A549 (cell line): ENCODE measurements around the gene KIF2B. TPM values are rescaled to one million over a fixed set of nuclear protein-coding genes. Genes with fewer than 3 reads are reported as not detected.

Source experiments
- ATAC-seq, 2 experiments: fragments of 200-7000 bp in 1 of 2; fragments of >200 bp in 1 of 2; cut with Nextera tagmentation in 1 of 2; cut with Tn5 transposase in 1 of 2; 3 replicates each; pipeline versions ENCODE4 v1.8.0 to v1.9.1; 2018 to 2020; ENCODE audit warnings: mild to moderate bottlenecking in 1 of 2, moderate library complexity in 1 of 2
- CTCF ChIA-PET: fragments of 300-600 bp; sonication (Branson Sonifier 250); formaldehyde crosslinking; extraction: SDS; loops from one replicate; lab custom pipeline; 2021; ENCODE audit warnings: antibody characterized with exemption, inconsistent platforms; lab: Yijun Ruan, JAX
- POLR2A ChIA-PET: fragments of 350-600 bp; formaldehyde crosslinking; extraction: SDS; loops from one replicate; lab custom pipeline; 2021; ENCODE audit warnings: antibody characterized with exemption, inconsistent platforms; lab: Yijun Ruan, JAX
- DNase-seq, 2 experiments: peaks; one replicate each; pipeline versions ENCODE4 v3.0.0 to v3.0.0-alpha.2; 2011 to 2016; ENCODE audit warnings: low read depth in 1 of 2, low spot score in 1 of 2
- FAIRE-seq: peaks from 2 replicates; lab custom pipeline; 2011; peaks lifted over from hg19 to GRCh38; lab: Jason Lieb, UNC
- H3K27ac ChIP-seq, 2 experiments: fragments of >200 bp; sonication (Bioruptor Twin); formaldehyde crosslinking; 3 replicates each; pipeline ENCODE4 v1.5.1; 2016 to 2017
- H3K4me1 ChIP-seq: fragments of >200 bp; sonication (Bioruptor Twin); formaldehyde crosslinking; 3 replicates; pipeline ENCODE4 v1.6.1; 2016
- H3K4me2 ChIP-seq: fragments of >200 bp; sonication (Bioruptor Twin); formaldehyde crosslinking; 3 replicates; pipeline ENCODE4 v1.6.1; 2016
- H3K4me3 ChIP-seq: fragments of >200 bp; sonication (Bioruptor Twin); formaldehyde crosslinking; 3 replicates; pipeline ENCODE4 v1.5.1; 2016
- H3K9me3 ChIP-seq: fragments of >200 bp; sonication (Bioruptor Twin); formaldehyde crosslinking; 3 replicates; pipeline ENCODE4 v1.6.1; 2016
- CBX2 ChIP-seq: fragments of 200-600 bp; sonication (generic); IDR thresholded peaks from 2 replicates; pipeline ENCODE4 v1.6.1; 2016; ENCODE audit warnings: low read depth, mild to moderate bottlenecking, borderline replicate concordance
- CBX8 ChIP-seq: fragments of 200-600 bp; sonication (generic); IDR thresholded peaks from 2 replicates; pipeline ENCODE4 v1.6.1; 2016
- CHD2 ChIP-seq: fragments of 150-350 bp; IDR thresholded peaks from 2 replicates; pipeline ENCODE4 v1.6.1; 2014; ENCODE audit warnings: low read length; ENCODE audit not compliant: partially characterized antibody
- EHF ChIP-seq: fragments of 250-450 bp; sonication (Bioruptor Pico); IDR thresholded peaks from 2 replicates; pipeline ENCODE4 v1.5.0; 2020; ENCODE audit warnings: mild to moderate bottlenecking
- FOSB ChIP-seq: fragments of 250-450 bp; sonication (Bioruptor Pico); IDR thresholded peaks from 2 replicates; pipeline ENCODE4 v1.5.0; 2020; ENCODE audit warnings: mild to moderate bottlenecking, moderate library complexity
- GATA3 ChIP-seq: IDR thresholded peaks from 2 replicates; pipeline ENCODE4 v1.6.1; 2012; ENCODE audit warnings: borderline replicate concordance
- JUNB ChIP-seq: fragments of >200 bp; sonication (Bioruptor Twin); formaldehyde crosslinking; IDR thresholded peaks from 2 replicates; pipeline ENCODE4 v1.6.1; 2016
- MAZ ChIP-seq: fragments of 150-350 bp; IDR thresholded peaks from 2 replicates; pipeline ENCODE4 v1.6.1; 2014; ENCODE audit warnings: antibody characterized with exemption, low read depth, low read length, borderline replicate concordance
- NFE2L2 ChIP-seq: fragments of 150-350 bp; conservative IDR thresholded peaks from 2 replicates; pipeline ENCODE4 v1.6.1; 2014; ENCODE audit warnings: low read length
- PHF8 ChIP-seq: fragments of 200-600 bp; sonication (generic); IDR thresholded peaks from 2 replicates; pipeline ENCODE4 v1.6.1; 2016; ENCODE audit warnings: low read depth, mild to moderate bottlenecking, antibody characterized with exemption, moderate library complexity, borderline replicate concordance
- RAD21 ChIP-seq, 2 experiments: fragments of >200 bp in 1 of 2; sonication (Bioruptor Twin) in 1 of 2; formaldehyde crosslinking in 1 of 2; IDR thresholded peaks in 1 of 2; conservative IDR thresholded peaks in 1 of 2; 2 replicates in 1 of 2; 3 replicates in 1 of 2; pipeline ENCODE4 v1.6.1; 2012 to 2018; ENCODE audit warnings: inconsistent platforms in 1 of 2
- RCOR1 ChIP-seq: fragments of 150-350 bp; IDR thresholded peaks from 2 replicates; pipeline ENCODE4 v1.6.1; 2014; ENCODE audit warnings: antibody characterized with exemption, low read length, low read depth
- RFX5 ChIP-seq: fragments of 450-650 bp; IDR thresholded peaks from 2 replicates; pipeline ENCODE4 v1.7.1; 2014; ENCODE audit warnings: antibody characterized with exemption, mild to moderate bottlenecking, moderate library complexity
- SMC3 ChIP-seq: fragments of >200 bp; sonication (Bioruptor Twin); formaldehyde crosslinking; IDR thresholded peaks from 3 replicates; pipeline ENCODE4 v1.6.1; 2018; ENCODE audit warnings: inconsistent platforms
- ZSCAN20 ChIP-seq: fragments of 250-450 bp; sonication (Bioruptor Pico); IDR thresholded peaks from 2 replicates; pipeline ENCODE4 v1.8.0; 2022; ENCODE audit warnings: mild to moderate bottlenecking, moderate library complexity
- WGBS: methylation state at CpG from one replicate; pipeline ENCODE4 v1.1.6; 2017; ENCODE audit errors: missing lambda C conversion rate; 5-methylcytosine and 5-hydroxymethylcytosine counted together
- polyA plus RNA-seq, 4 experiments: library from polyadenylated mRNA; depleted of rRNA in 3 of 4; stranded (reverse); fragments of >200 nt; fragmentation: RNase III in 1 of 4; extraction: RNeasy Plus Mini Kit Qiagen cat#74134 plus additional on column Dnase treatment in 1 of 4; gene quantifications; 2 replicates in 3 of 4; 3 replicates in 1 of 4; pipeline ENCODE4 v1.2.3, GENCODE V29; 2011 to 2017
- TF ChIP-seq, protein P1 (sequence below): fragments of 250-450 bp; sonication (Bioruptor Pico); IDR thresholded peaks from 2 replicates; pipeline ENCODE4 v1.5.0; 2020; ENCODE audit warnings: low read depth, mild to moderate bottlenecking, moderate library complexity
- TF ChIP-seq, protein P2 (sequence below): fragments of >200 bp; sonication (Bioruptor Twin); formaldehyde crosslinking; IDR thresholded peaks from 3 replicates; pipeline ENCODE4 v1.5.1; 2016
- TF ChIP-seq, protein P3 (sequence below): fragments of 200-600 bp; sonication (generic); IDR thresholded peaks from 2 replicates; pipeline ENCODE4 v1.6.1; 2016; ENCODE audit warnings: antibody characterized with exemption, mild to moderate bottlenecking, moderate library complexity
- TF ChIP-seq, protein P4 (sequence below): IDR thresholded peaks from 2 replicates; pipeline ENCODE4 v1.6.1; 2012
- TF ChIP-seq, protein P5 (sequence below): IDR thresholded peaks from 2 replicates; pipeline ENCODE4 v1.6.1; 2012; ENCODE audit warnings: low read depth, borderline replicate concordance

The KIF2B gene
- polyA plus RNA-seq, 2 of the 4 experiments (the other 2 are of a cell fraction): not detected

DNA sequence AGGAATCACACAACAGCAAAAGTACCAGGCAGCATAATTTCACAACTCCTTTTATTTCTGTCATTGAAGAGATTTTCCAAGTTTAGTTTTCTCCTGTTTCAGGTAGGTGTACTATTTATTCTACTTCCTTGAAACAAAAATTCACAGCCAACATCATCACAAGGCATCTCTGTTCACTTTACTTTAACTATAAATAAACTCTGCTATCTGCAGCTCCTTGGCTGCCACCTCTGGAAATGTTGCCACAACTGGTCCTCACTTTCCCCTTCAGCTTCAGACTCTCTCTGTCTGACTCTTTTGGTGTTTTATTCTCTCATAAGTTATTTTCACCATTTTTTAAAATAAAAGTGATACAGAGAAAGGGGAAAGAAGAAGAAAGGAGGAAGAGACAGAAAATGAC, 27.9 kb upstream of the KIF2B start:
- H3K27ac ChIP-seq: no peak overlapping the region
- ATAC-seq: no peak
- no peaks in the 10 kb centered on the region; the same call in 2 of the 3 replicates for H3K9me3 ChIP-seq
- ChIA-PET CTCF (interaction anchor here (0.6 kb wide), 1 partner anchor 747 kb away, joined by 3 read pairs; no protein-coding TSS in a partner anchor), POLR2A (no interaction called here)
- H3K4me3 ChIP-seq: no peak overlapping the region
- FAIRE-seq: no peak
- H3K4me2 ChIP-seq: no peak overlapping the region
- no peak for TF ChIP-seq PHF8
- no peak for TF ChIP-seq CBX2
- TF ChIP-seq, protein P1, sequence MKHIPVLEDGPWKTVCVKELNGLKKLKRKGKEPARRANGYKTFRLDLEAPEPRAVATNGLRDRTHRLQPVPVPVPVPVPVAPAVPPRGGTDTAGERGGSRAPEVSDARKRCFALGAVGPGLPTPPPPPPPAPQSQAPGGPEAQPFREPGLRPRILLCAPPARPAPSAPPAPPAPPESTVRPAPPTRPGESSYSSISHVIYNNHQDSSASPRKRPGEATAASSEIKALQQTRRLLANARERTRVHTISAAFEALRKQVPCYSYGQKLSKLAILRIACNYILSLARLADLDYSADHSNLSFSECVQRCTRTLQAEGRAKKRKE: no peak
- no peak for TF ChIP-seq RCOR1
- no peak for TF ChIP-seq EHF (CRISPR knock-in tag)
- no peak for TF ChIP-seq JUNB
- TF ChIP-seq MAZ: no peak
- TF ChIP-seq CHD2: no peak
- no peak for TF ChIP-seq RAD21 (conservative IDR thresholded peaks at IDR 0.05 in 1 of 2, IDR thresholded peaks at IDR 0.05 in 1 of 2)
- TF ChIP-seq ZSCAN20 (CRISPR knock-in tag): no peak
- TF ChIP-seq RFX5: no peak
- no peak for TF ChIP-seq CBX8
- no peaks in the 10 kb centered on the region for H3K4me1 ChIP-seq
- no peak for DNase-seq

DNA sequence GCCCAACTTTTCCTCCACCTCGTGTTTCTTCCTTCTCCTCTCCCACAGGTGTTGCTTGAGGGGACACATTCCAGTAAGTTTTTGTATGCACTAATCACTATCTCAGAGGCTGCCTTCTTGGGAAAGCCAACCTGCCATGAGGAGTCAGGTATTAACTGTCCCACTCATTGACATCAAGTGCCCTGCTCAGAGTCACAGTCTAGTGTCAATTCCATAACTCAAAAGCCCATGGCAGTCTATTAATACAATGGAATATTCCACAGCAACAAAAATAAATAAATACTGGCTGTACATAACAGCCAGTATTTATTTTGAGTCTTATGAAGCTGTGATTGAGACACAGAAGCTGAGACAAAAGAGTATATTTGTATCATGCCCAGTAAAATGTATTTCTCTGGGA, 26.1 kb upstream of the KIF2B start:
- TF ChIP-seq, protein P2, sequence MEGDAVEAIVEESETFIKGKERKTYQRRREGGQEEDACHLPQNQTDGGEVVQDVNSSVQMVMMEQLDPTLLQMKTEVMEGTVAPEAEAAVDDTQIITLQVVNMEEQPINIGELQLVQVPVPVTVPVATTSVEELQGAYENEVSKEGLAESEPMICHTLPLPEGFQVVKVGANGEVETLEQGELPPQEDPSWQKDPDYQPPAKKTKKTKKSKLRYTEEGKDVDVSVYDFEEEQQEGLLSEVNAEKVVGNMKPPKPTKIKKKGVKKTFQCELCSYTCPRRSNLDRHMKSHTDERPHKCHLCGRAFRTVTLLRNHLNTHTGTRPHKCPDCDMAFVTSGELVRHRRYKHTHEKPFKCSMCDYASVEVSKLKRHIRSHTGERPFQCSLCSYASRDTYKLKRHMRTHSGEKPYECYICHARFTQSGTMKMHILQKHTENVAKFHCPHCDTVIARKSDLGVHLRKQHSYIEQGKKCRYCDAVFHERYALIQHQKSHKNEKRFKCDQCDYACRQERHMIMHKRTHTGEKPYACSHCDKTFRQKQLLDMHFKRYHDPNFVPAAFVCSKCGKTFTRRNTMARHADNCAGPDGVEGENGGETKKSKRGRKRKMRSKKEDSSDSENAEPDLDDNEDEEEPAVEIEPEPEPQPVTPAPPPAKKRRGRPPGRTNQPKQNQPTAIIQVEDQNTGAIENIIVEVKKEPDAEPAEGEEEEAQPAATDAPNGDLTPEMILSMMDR: no peak
- TF ChIP-seq, protein P3, sequence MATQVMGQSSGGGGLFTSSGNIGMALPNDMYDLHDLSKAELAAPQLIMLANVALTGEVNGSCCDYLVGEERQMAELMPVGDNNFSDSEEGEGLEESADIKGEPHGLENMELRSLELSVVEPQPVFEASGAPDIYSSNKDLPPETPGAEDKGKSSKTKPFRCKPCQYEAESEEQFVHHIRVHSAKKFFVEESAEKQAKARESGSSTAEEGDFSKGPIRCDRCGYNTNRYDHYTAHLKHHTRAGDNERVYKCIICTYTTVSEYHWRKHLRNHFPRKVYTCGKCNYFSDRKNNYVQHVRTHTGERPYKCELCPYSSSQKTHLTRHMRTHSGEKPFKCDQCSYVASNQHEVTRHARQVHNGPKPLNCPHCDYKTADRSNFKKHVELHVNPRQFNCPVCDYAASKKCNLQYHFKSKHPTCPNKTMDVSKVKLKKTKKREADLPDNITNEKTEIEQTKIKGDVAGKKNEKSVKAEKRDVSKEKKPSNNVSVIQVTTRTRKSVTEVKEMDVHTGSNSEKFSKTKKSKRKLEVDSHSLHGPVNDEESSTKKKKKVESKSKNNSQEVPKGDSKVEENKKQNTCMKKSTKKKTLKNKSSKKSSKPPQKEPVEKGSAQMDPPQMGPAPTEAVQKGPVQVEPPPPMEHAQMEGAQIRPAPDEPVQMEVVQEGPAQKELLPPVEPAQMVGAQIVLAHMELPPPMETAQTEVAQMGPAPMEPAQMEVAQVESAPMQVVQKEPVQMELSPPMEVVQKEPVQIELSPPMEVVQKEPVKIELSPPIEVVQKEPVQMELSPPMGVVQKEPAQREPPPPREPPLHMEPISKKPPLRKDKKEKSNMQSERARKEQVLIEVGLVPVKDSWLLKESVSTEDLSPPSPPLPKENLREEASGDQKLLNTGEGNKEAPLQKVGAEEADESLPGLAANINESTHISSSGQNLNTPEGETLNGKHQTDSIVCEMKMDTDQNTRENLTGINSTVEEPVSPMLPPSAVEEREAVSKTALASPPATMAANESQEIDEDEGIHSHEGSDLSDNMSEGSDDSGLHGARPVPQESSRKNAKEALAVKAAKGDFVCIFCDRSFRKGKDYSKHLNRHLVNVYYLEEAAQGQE: no peak
- TF ChIP-seq NFE2L2: no peak
- TF ChIP-seq, protein P4, sequence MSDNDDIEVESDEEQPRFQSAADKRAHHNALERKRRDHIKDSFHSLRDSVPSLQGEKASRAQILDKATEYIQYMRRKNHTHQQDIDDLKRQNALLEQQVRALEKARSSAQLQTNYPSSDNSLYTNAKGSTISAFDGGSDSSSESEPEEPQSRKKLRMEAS: no peak
- no peak for TF ChIP-seq FOSB (CRISPR knock-in tag)
- TF ChIP-seq GATA3: no peak
- TF ChIP-seq, protein P5, sequence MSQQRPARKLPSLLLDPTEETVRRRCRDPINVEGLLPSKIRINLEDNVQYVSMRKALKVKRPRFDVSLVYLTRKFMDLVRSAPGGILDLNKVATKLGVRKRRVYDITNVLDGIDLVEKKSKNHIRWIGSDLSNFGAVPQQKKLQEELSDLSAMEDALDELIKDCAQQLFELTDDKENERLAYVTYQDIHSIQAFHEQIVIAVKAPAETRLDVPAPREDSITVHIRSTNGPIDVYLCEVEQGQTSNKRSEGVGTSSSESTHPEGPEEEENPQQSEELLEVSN: no peak
- no peak for TF ChIP-seq JUNB
- no peak for TF ChIP-seq SMC3
- TF ChIP-seq CBX8: no peak
- Histone ChIP-seq H3K4me2 (no peak overlapping the region), H3K9me3 (no peaks in the 10 kb centered on the region; the same call in 2 of the 3 replicates), H3K4me1 (no peaks in the 10 kb centered on the region), H3K27ac (no peak overlapping the region), H3K4me3 (no peak overlapping the region)
- FAIRE-seq (no peak), ATAC-seq (no peak), DNase-seq (no peak)
- CTCF ChIA-PET: no interaction called here
- 0% methylated on average over 1 of the region's 1 CpG for WGBS
- POLR2A ChIA-PET: no interaction called here
